GM21825 (cell line): ENCODE results near the gene TOM1.

Experiments
- ATAC-seq: cut with Tn5 transposase; IDR thresholded peaks from one replicate; pipeline ENCODE4 v1.9.1; 2021; ENCODE audit warnings: mild to moderate bottlenecking, moderate library complexity; ENCODE audit not compliant: unreplicated experiment

TOM1 gene

DNA sequence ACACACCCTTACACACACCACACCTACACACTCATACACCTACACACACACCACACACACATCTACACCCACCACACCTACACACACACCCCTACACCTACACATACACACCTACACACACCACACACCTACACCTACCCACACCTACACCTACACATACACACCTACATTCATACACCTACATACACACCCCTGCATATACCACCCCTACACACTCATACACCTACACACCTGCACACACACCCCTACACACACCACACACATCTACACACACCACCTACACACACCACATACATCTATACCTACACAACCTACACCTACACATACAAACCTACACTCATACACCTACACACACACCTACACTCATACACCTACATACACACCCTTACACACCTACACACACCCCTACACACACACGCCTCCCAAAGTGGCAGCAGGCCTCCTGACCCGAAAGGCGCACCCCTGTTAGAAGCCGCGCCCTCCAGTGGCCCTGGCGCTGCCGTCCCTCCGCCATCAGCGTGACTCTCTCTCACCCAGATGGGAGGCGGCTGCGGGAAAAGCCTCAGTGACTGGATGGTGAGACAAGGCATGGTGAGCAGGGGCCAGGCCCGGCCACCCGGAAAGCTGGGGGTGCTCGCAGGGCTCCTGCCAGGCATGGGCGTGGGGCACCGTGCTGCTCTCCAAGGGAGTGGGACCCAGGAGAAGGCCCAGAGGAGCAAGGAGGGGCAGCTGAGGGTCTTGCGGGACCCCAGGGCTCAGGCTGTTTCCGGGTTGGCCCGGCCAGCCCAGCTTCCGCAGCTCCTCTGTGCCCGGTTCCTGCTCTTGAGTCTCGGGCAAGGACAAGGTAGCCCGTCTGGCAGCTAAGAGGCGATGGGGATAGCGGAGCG lies 44.2 kb downstream of the TOM1 start:
- no peak for ATAC-seq

DNA sequence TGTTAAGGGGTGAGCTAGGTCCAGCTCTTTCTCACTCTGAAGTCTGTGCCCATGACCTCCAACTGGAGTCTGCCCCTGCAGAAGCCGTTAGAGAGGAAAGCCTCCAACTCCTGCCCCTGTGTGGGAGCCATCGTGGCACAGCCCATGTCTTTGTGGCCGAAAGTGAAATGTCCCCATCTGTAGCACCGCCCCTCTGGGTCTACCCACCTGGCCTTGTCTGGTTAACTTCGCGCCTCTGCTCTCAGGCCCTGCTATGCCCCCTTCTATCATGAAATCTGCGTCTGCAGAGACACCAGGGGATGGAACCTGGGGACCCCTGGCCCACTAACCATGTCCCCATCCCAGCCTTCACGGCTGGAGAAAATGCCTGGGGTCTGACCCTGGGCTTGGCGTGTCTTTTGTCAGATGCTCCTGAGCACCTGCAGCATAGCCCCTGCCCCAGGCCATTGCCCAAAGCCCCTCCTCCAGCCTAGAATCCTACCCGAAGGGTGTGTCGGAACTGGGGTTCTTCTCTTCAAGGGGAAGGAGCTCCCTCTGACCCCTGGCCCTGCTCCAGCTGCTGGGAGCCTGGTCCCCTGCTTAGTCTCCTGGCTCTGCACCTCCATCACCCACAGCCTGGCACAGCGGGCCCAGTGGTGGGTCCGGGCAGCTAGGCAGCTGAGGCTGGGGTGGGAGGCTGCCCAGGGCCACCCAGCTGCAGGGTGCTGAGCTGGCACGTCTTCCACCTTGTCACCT lies 45.4 kb downstream of the TOM1 start:
- ATAC-seq, result no peak

DNA sequence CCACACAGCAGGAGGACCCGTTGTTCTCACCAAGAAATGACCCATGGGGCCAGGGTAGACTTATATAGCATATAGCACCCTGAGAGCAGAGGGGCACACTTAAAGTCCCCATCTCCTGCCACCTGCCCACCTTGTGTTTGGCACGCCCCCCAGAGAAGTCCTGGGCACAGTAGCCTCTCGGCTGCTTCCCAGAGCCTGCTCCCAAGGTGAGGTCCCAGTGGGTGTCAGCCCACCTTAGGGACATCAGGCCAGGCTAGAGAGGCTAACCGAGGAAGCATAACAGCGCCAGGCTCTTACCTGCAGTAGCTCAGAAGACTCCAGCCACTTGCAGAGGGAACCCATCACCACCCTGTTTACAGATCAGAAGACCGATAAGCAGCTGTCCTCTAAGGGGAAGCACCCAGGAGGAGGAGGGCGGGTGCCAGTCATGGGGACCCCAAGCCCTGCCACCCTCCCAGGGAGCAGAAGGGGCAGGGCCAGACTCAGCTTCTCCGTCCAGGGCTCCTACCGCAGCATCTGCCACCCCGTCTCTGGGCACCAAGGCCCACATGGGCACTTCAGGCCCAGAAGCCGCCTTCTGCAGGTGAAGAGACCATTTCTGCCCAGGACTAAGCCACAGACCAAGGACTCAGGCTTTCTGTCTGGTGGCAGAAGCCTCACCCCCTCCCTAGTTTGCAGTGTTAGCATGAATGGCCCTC lies 46.3 kb downstream of the TOM1 start:
- ATAC-seq, result no peak

DNA sequence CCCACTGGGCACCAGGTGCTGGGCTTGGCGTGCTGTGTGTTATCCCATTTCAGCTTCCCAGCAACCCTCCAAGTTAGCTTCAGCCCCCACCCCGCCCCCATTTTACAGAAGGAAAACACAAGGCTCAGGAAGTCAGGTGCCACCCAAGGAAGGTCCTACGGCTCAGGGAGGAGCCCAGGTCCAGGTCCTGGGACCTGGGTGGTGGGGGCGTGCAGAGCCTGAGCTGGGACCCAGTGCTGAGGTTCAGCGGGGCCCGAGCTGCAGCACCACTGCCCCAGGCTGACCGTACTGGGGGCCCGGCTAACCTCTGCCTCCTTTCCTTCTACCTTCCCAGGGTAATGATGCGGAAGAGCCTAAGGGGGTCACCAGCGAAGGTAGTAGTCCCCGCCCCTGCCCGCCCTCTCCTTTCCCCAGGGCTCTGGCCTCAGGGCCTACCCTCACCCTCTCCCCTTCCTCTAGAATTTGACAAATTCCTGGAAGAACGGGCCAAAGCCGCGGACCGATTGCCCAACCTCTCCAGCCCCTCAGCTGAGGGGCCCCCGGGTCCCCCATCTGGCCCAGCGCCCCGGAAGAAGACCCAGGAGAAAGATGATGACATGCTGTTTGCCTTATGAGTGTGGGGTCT lies 47.0 kb downstream of the TOM1 start:
- no peak for ATAC-seq

DNA sequence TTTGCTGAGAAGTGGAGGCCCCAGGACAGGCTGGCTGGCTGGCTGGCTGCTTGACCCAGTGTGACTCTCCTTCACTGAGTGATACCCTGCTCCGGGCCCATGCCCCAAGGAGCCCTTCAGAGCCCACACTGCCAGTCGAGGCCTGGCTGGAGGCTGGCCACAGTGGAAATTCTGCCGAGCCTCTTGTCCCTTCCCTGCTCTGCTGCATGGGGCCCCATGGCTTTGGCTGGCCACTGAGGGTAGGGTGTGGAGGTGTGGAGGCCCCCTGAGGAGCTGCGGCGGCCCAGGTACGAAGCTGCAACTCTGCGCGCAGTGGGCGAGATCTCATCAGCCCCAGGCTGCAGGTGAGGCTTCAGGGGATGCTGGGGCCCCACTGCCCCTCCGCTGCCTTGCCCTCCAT lies 47.8 kb downstream of the TOM1 start:
- ATAC-seq, result no peak

DNA sequence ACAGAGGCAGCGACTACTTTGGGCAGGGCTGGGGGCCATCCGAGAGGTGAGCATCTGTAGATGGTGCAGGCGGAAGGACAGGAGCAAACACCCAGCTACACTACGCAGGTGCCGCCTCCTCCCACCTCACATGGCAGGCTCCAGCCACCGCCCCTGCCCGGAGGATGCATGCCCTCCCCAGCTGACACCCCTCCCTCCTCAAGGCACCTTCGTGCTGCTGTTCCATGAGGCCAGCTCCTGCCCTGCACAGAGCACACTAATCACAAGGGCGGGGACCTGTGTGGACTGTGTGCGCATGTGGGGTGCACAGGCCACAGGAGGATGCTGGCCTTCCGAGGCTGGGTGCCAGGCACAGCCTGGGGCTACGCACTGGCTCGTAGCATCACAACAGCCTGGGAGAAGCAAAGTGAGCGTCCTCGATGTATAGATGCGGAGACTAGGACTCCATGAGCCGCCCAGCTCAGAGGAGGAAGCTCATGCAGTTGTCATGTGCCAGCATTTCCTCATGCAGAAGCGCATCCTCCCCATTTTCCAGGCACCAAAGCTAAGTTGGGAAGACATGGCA lies 48.4 kb downstream of the TOM1 start:
- no peak for ATAC-seq

DNA sequence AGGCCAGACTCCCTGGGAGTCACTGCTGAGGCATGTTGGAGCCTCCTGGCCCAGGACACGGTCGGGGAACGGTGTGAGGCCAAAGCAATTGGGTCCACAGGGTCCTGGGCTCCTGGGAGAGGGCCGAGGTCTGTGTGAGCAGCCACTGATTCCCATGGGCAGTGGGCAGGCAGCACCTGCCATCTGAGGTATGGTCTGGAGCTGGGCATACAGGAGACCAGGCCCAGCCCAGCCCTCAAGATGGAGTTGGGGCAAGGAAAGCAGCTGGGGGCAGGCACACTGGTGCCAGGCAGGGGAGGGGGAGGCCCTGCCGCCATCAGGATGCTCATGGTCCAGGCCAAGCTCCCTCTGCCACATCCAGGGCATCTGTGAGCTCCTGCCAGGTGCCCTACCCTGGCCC lies 49.0 kb downstream of the TOM1 start:
- ATAC-seq, result no peak

DNA sequence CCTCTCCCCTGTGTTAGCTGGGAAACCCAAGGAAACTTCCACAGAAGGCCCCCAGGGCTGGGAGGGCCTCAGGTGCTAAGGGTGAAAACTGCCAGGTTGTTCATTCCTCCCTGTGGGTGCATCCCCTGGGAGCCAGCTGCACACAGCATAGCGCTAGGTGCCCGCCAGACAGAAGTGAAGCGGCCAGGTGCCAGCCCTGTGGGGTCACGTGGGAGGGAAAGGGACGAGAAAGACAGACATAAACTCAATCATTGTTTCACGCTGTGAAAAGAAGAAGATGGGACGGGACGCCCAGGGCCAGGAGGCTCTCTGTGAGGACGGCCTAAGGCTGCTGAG lies 49.6 kb downstream of the TOM1 start:
- ATAC-seq, result no peak

DNA sequence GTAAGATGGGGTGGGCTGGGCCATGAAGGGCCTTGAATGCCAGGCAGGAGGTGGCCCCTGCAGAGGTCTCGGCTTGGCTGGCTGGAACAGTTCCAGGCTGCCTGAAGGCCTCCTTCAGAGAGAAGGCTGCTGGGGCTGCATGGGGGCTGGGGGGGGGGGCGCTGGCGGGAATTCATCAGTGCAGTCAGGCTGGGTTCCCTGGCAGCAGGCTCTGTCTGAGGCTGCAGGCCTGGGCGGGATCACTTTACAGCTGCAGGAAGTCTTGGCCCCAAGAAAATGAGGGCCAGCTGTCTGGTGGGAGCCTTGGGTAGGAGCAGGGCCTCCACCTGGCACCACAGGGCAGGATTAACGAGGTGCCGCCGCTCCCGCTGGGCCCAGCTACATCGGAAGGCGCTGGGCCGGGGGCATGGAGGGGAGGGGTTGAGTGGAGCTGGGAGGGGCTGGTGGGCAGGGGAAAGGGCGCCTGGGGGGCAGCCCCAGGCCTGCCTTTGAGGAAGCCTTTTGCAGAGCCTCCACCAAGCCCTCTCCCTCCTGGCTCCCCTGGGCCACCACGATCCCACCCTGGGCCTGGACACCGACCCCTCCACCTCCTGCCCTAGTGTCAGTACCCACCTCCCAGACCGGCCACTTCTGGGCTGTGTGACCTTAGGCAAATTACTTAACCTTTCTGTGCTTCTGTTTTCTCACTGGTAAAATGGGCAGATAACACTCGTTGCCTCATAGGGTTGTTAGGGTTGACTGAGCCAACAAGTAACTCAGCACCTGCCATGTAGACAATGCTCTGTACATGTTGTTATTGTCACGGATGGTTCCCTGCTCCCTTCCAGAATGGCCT lies 50.2 kb downstream of the TOM1 start:
- ATAC-seq, result no peak

DNA sequence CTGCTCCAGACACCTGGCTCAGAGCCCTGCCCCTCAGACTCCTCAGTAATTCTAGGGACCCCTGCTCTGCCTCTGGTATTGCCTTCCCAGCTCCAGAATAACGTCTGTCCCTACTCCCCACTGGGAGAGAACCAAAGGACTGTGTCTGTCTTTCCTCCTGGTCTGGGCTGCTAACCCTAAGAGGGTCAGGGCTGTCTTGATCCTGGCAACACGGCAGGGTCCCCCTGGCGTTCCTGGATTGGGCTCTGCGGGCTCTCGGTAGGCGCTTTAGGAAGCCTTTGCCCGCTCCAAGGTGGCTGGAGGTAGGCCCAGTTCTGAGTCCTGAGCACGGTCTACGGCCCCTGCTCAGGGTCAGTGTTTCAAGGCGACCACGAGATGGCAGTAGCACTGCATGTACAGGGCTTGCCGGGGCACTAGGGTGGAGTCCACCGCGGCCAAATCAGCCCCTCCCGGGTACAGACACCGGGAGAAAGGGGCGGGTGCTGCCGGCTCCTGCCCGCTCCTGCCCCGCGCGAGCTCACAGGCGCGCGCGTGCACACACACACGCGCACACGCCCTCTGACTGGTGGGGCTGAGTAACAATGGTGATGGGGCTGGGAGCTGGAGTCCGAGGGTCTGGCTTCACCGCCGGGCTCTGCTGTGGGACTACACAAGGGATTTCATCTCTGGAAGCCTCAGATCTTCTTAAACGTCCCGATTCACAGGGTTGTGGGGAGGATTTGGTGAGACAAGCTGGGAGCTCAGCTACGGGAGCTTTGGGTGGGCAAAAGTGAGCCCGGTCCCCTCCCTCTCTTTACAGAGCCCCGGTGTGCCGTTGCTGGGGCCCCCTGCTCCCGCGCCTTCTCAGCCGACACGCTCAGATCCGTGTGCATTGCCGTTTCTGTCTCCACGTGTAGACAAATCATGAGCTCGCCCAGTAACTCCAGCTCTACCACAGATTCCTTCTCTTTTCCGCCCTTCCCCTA lies 51.1 kb downstream of the TOM1 start:
- ATAC-seq, result peak; percentile 63

DNA sequence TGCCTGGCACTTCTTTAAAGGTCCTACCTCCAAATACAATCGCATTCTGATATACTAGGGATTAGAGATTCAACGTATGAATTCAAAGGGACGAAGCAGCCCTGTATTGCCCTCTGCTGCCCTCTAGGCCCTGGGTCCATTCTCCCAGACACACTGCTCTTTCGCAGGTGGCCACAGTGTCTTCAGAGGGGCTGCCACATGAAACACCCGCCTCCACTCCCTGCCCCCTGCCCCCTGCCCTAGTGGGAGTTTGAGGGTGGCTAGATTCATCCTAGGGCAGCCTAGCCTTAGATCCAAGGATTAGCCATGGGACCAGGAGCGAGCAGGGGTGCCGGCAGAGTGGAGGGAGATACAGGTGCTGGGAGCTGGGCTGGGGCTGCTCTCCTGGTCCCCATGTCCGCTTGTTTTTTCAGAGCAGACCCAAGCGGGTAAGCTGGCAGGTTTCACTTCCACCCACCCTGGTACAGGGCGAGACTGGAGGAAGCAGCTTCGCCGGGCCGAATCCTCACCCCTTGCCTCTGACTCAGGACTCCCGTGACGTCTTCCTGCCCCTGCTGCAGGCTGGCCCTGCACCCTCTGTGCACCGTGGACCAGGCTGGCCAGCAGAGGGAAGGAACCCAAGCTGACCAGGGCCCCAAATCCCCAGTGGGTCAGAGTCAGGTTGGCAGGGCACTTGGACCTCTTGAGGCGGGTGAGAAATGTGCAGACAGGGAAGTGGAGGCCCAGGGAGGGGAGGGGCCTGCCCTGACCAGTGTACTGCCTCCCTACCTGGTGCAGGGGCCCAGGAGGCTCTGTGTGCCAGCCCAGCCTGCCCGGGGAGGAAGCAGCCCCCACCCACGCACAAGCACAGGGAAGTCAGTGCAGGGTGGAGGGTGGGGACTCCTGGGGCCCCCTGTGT lies 52.8 kb downstream of the TOM1 start:
- ATAC-seq, result peak; percentile 40

DNA sequence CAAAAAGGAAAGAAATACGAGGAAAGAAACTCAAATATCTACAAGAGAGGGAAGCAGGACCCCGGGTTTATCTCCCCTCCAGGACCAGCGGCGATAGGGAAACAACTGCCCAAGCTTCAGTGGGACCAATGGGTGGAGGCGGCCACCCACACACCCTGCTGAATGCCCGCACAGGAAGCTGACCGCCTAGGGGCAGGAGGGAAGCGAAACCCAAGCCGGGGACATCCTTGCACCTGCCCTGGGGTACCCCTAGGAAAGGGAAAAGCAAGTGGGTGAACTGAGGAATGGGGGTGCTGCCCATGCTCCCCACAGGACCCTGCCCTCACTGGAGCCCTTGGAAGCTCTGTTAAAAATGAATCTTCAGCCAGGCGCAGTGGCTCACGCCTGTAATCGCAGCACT lies 53.6 kb downstream of the TOM1 start:
- ATAC-seq, result no peak

DNA sequence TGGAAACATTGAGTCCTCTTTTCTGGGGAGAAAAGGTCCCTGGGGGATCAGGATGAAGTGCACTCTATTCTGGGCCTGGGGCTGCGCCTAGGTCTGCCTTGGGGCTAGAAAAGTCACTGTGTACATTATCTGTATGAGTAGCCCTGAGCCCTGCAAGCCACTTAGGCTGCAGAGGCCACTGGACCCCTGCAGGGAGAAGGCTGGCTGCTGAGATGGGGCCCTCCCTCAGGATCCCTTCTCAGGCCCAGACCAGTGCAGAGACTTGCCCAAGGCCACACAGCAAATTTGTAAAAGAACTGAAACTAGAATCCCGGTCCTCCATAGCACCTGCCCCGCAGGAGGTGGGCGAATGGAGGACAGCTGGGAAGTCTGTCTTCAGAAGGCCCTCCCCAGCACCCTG lies 54.4 kb downstream of the TOM1 start:
- ATAC-seq, result no peak

DNA sequence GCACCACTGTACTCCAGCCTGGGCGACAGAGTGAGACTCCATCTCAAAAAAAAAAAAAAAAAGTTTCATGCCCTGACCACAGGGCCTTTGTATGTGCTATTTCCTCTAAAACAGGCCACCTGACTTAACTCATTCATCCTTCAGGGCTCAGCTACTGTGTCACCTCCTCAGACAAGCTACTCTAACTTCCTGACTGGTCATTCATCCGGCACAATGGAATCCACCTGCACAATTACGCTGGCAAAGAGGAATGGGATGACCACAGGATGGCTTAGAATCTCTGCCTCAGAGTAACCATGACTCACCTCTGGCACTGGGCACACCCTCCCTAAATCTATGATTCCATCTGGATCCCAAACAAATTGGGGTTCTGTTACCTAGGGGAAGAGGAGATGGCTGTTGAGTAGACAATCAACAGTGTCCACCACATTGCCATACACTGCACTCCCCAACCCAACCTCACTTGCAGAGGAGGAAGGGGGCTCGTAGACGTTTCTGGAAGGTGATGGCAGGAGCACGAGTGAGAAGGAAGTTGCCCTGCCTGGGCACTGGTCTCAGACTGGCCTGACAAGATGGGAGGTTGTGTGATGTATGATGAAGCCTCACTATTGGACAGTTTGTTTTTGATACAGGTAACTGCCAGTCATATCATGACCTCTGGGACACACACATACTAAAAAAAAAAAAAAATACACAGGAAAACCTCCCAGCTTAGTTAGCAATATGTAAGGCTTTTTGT lies 58.4 kb downstream of the TOM1 start:
- ATAC-seq, result no peak

DNA sequence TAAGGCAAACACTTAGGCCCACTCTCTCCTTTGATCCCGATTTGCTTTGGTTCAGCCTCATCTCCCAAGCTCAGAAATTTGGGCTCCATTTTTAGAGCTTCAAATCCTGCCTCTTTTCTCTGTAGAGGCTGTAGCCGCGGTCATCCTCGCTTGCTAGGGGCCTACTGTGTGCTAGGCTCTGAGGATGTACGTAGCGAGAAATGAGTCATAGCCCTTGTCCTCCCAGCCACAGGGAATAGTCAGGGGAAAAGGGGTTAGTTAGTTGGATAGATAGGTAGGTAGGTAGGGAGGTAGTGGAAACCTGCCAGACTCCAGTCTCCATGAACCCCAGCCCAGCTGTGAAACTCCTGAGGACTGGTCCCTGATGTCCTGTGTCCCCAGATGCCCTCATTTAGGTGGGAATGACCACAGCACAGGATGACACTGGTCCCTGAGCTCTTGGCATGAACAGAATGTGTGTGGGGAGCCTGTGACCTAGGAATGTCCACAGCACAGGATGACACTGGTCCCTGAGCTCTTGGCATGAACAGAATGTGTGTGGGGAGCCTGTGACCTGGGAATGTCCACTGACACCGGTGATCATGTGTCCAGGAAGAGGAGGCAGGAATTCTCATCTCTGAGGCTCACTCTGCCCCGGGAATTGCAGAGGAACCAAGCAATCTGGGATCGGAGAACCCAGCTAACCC lies 59.8 kb downstream of the TOM1 start:
- no peak for ATAC-seq

DNA sequence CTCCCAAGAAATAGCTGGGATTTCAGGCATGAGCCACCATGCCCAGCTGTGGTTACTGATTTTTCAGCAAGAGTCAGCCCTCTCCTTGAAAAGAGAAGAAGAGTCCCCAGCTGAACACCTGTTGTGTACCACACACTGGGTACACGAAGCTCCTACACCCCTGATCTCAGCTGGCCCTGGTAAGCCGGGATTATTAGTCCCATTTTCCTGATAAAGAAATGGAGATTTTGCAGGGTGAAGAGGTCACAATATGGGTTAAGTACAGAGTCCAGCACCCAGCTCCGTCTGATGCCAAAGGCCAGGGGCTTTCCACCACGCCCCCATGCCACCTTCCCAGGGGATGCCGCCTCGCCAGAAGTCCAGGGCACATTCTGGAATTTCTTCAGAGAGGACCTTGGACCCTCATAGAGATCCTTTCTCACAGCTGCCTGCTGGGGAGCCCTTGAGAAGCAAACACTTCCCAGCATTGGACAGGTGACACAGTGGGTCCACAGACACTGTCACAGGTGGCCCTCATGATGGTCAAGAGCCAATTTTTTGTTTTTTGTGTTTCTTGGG lies 61.4 kb downstream of the TOM1 start:
- no peak for ATAC-seq
